Smooth muscle cell (in vitro differentiated cells): ENCODE measurements around the gene KDSR. TPM values are rescaled to one million over a fixed set of nuclear protein-coding genes. Genes with fewer than 3 reads are reported as not detected.
"Not testable (repeated sequence)": the region's sequence is repeated elsewhere in the genome, so short reads cannot be mapped to it uniquely, and the experiment has no call there.

Source experiments
- DNase-seq: peaks from one replicate; lab custom pipeline; 2025; ENCODE audit not compliant: unreplicated experiment; lab: John Stamatoyannopoulos, UW
- H2AFZ ChIP-seq: fragments of 200-600 bp; sonication (generic); 2 replicates; pipeline ENCODE4 v1.6.0; 2016; ENCODE audit warnings: antibody characterized with exemption, low read depth, mild to moderate bottlenecking
- H3F3A ChIP-seq: fragments of 200-600 bp; sonication (generic); 2 replicates; pipeline ENCODE4 v1.6.0; 2017; ENCODE audit warnings: antibody characterized with exemption, low read depth
- H3K27ac ChIP-seq: fragments of 200-600 bp; sonication (generic); 2 replicates; pipeline ENCODE4 v1.5.1; 2016; ENCODE audit warnings: low read depth, mild to moderate bottlenecking
- H3K27me3 ChIP-seq: fragments of 200-600 bp; sonication (generic); 2 replicates; pipeline ENCODE4 v1.6.1; 2016; ENCODE audit warnings: low read depth, mild to moderate bottlenecking
- H3K36me3 ChIP-seq: fragments of 200-600 bp; sonication (generic); 2 replicates; pipeline ENCODE4 v1.5.1; 2016; ENCODE audit warnings: low read depth
- H3K4me1 ChIP-seq: fragments of 200-600 bp; sonication (generic); 2 replicates; pipeline ENCODE4 v1.5.1; 2016; ENCODE audit warnings: low read depth
- H3K4me2 ChIP-seq: fragments of 200-600 bp; sonication (generic); 2 replicates; pipeline ENCODE4 v1.6.0; 2016; ENCODE audit warnings: mild to moderate bottlenecking
- H3K4me3 ChIP-seq: fragments of 200-600 bp; sonication (generic); 2 replicates; pipeline ENCODE4 v1.5.1; 2016; ENCODE audit warnings: mild to moderate bottlenecking
- H3K79me2 ChIP-seq: fragments of 200-600 bp; sonication (generic); 2 replicates; pipeline ENCODE4 v1.6.0; 2016; ENCODE audit warnings: low read depth, mild to moderate bottlenecking
- H3K9ac ChIP-seq: fragments of 200-600 bp; sonication (generic); 2 replicates; pipeline ENCODE4 v1.6.0; 2016; ENCODE audit warnings: low read depth
- H3K9me3 ChIP-seq: fragments of 200-600 bp; sonication (generic); replicated peaks from 2 replicates; pipeline ENCODE4 v1.5.1; 2016; ENCODE audit warnings: low read depth
- H4K20me1 ChIP-seq: fragments of 200-600 bp; sonication (generic); 2 replicates; pipeline ENCODE4 v1.6.0; 2016; ENCODE audit warnings: low read depth
- CTCF ChIP-seq: fragments of 200-600 bp; sonication (generic); IDR thresholded peaks from 2 replicates; pipeline ENCODE4 v1.5.1; 2017; ENCODE audit warnings: borderline replicate concordance, mild to moderate bottlenecking, antibody characterized with exemption; ENCODE audit not compliant: insufficient read depth, poor library complexity, severe bottlenecking
- WGBS: methylation state at CpG from one replicate; pipeline ENCODE4 v1.1.7; 2016; ENCODE audit warnings: low lambda C conversion rate; 5-methylcytosine and 5-hydroxymethylcytosine counted together
- polyA plus RNA-seq: library from polyadenylated mRNA; unstranded; fragments of >200 nt; fragmentation: Nextera tagmentation; extraction: Ambion mirVana; gene quantifications from 2 replicates; pipeline ENCODE4 v1.2.1, GENCODE V29; 2016
- total RNA-seq: library from RNA; depleted of rRNA; stranded (reverse); fragments of >200 nt; gene quantifications from 2 replicates; pipeline ENCODE4 v1.2.3, GENCODE V29; 2014

The KDSR gene
- total and polyA plus RNA-seq, 2 experiments from 2014 or later: 34.5 to 47.4 TPM

GRCh38 chr18:63368611-63369010 is 1.6 kb upstream of the KDSR start:
- Histone ChIP-seq H3F3A (no peaks in the 10 kb centered on the region), H3K27ac (no peak overlapping the region), H3K4me1 (peaks cover 12% of the 10 kb centered on the region), H3K4me2 (peak overlapping the region; percentile 71), H3K79me2 (peaks cover 26% of the 10 kb centered on the region), H2AFZ (no peak overlapping the region), H3K36me3 (no peaks in the 10 kb centered on the region), H3K9me3 (no peaks in the 10 kb centered on the region), H3K9ac (no peak overlapping the region), H3K27me3 (no peaks in the 10 kb centered on the region), H3K4me3 (peak overlapping the region; percentile 85), H4K20me1 (peaks cover 26% of the 10 kb centered on the region)
- 98% methylated on average over 4 of the region's 4 CpGs for WGBS
- no peak for TF ChIP-seq CTCF
- no peak for DNase-seq

GRCh38 chr18:63366213-63367052 is 573 bp downstream of the KDSR start:
- H3K9me3 ChIP-seq: no peaks in the 10 kb centered on the region
- no peaks in the 10 kb centered on the region for H3F3A ChIP-seq
- H3K4me3 ChIP-seq: peak overlapping the region; percentile 85
- DNase-seq: peak; percentile 34
- no peaks in the 10 kb centered on the region for H3K27me3 ChIP-seq
- peak overlapping the region; percentile 92 for H3K27ac ChIP-seq
- peaks cover 12% of the 10 kb centered on the region for H3K4me1 ChIP-seq
- H3K79me2 ChIP-seq: peaks cover 30% of the 10 kb centered on the region
- H3K4me2 ChIP-seq: peak overlapping the region; percentile 95
- TF ChIP-seq CTCF: no peak
- peak overlapping the region; percentile 91 for H3K9ac ChIP-seq
- H4K20me1 ChIP-seq: peaks cover 28% of the 10 kb centered on the region
- 1% methylated on average over 63 of the region's 65 CpGs for WGBS
- H3K36me3 ChIP-seq: no peaks in the 10 kb centered on the region
- no peak overlapping the region for H2AFZ ChIP-seq

GRCh38 chr18:63365876-63366212 is 1.2 kb downstream of the KDSR start:
- no peak for DNase-seq
- H3K79me2 ChIP-seq: peaks cover 30% of the 10 kb centered on the region
- H3K4me2 ChIP-seq: peak overlapping the region; percentile 95
- no peak overlapping the region for H2AFZ ChIP-seq
- no peaks in the 10 kb centered on the region for H3K27me3 ChIP-seq
- WGBS: 1% methylated on average over 12 of the region's 12 CpGs
- peak overlapping the region; percentile 92 for H3K27ac ChIP-seq
- no peaks in the 10 kb centered on the region for H3K9me3 ChIP-seq
- H3F3A ChIP-seq: no peaks in the 10 kb centered on the region
- TF ChIP-seq CTCF: no peak
- peaks cover 28% of the 10 kb centered on the region for H4K20me1 ChIP-seq
- peak overlapping the region; percentile 85 for H3K4me3 ChIP-seq
- peak overlapping the region; percentile 91 for H3K9ac ChIP-seq
- H3K36me3 ChIP-seq: no peaks in the 10 kb centered on the region
- peaks cover 12% of the 10 kb centered on the region for H3K4me1 ChIP-seq

- 96% methylated on average over 2 of the region's 2 CpGs for WGBS
- no peaks in the 10 kb centered on the region for H3F3A ChIP-seq
- H3K9ac ChIP-seq: no peak overlapping the region
- no peak overlapping the region for H3K4me3 ChIP-seq
- no peak overlapping the region for H2AFZ ChIP-seq
- peaks cover 30% of the 10 kb centered on the region for H3K79me2 ChIP-seq
- H4K20me1 ChIP-seq: peaks cover 28% of the 10 kb centered on the region
- H3K9me3 ChIP-seq: no peaks in the 10 kb centered on the region
- no peak for DNase-seq
- peaks cover 12% of the 10 kb centered on the region for H3K4me1 ChIP-seq
- H3K36me3 ChIP-seq: peaks cover 15% of the 10 kb centered on the region
- H3K27me3 ChIP-seq: no peaks in the 10 kb centered on the region
- TF ChIP-seq CTCF: no peak
- no peak overlapping the region for H3K27ac ChIP-seq
- no peak overlapping the region for H3K4me2 ChIP-seq
Observed at GRCh38 chr18:63363951-63364350, 3.1 kb downstream of the KDSR start.

- WGBS: no CpG with 5 or more reads among the region's 2 CpGs
- Histone ChIP-seq H4K20me1 (peaks cover 28% of the 10 kb centered on the region), H3K79me2 (peaks cover 30% of the 10 kb centered on the region), H3K36me3 (peaks cover 15% of the 10 kb centered on the region), H3K4me1 (peaks cover 12% of the 10 kb centered on the region)
- not testable (repeated sequence) for DNase-seq, H3K27ac ChIP-seq, H3K4me3 ChIP-seq, H2AFZ ChIP-seq, H3K9ac ChIP-seq, H3K4me2 ChIP-seq, H3F3A ChIP-seq, H3K9me3 ChIP-seq, H3K27me3 ChIP-seq
Observed at GRCh38 chr18:63363420-63363819, 3.6 kb downstream of the KDSR start.
